Neural cell (in vitro differentiated cells): ENCODE results near the gene HSBP1L1. TPM values are rescaled to one million over a fixed set of nuclear protein-coding genes. Genes with fewer than 3 reads are reported as not detected.

Source experiments
- H2AFZ ChIP-seq: fragments of 200-600, 300-800 bp; sonication (generic), shearing (Covaris generic); 2 replicates; pipeline ENCODE4 v1.6.0; 2014; ENCODE audit warnings: low read depth, mild to moderate bottlenecking, antibody characterized with exemption, low read length, moderate library complexity
- H3F3A ChIP-seq: fragments of 200-600 bp; shearing (Covaris generic); 2 replicates; pipeline ENCODE4 v1.6.1; 2016; ENCODE audit warnings: mild to moderate bottlenecking, moderate library complexity, mixed read lengths, antibody characterized with exemption, low read length; ENCODE audit not compliant: insufficient read depth, poor library complexity, severe bottlenecking
- H3K27ac ChIP-seq: fragments of 200-600, 300-800 bp; sonication (generic), shearing (Covaris generic); 2 replicates; pipeline ENCODE4 v1.5.1; 2014; ENCODE audit warnings: mild to moderate bottlenecking, low read length, moderate library complexity
- H3K27me3 ChIP-seq: fragments of 300-800, 200-600 bp; sonication (generic), shearing (Covaris generic); 2 replicates; pipeline ENCODE4 v1.6.0; 2014; ENCODE audit warnings: mild to moderate bottlenecking, low read depth, low read length, moderate library complexity; ENCODE audit not compliant: insufficient read depth
- H3K36me3 ChIP-seq: fragments of 300-800, 200-600 bp; sonication (generic), shearing (Covaris generic); 2 replicates; pipeline ENCODE4 v1.5.1; 2014; ENCODE audit warnings: mild to moderate bottlenecking, antibody characterized with exemption, low read length, moderate library complexity; ENCODE audit not compliant: insufficient read depth
- H3K4me2 ChIP-seq: fragments of 300-800, 200-600 bp; sonication (generic), shearing (Covaris generic); 2 replicates; pipeline ENCODE4 v1.6.0; 2014; ENCODE audit warnings: mild to moderate bottlenecking, low read length
- H3K4me3 ChIP-seq: fragments of 300-800, 200-600 bp; sonication (generic), shearing (Covaris generic); 2 replicates; pipeline ENCODE4 v1.5.1; 2014; ENCODE audit warnings: mild to moderate bottlenecking, low read length, moderate library complexity
- H3K79me2 ChIP-seq: fragments of 200-600 bp; shearing (Covaris generic); replicated peaks from 2 replicates; pipeline ENCODE4 v1.6.0; 2014; ENCODE audit warnings: mild to moderate bottlenecking, low read length, moderate library complexity; ENCODE audit not compliant: insufficient read depth
- H3K9ac ChIP-seq: fragments of 300-800, 200-600 bp; sonication (generic), shearing (Covaris generic); 2 replicates; pipeline ENCODE4 v1.6.1; 2016; ENCODE audit warnings: mild to moderate bottlenecking, low read length, mixed read lengths
- H3K9me2 ChIP-seq: fragments of 200-600 bp; shearing (Covaris generic); 2 replicates; pipeline ENCODE4 v1.6.1; 2016; ENCODE audit warnings: mild to moderate bottlenecking, low read length, mixed read lengths; ENCODE audit not compliant: insufficient read depth
- H3K9me3 ChIP-seq: fragments of 200-600, 300-800 bp; sonication (generic), shearing (Covaris generic); 2 replicates; pipeline ENCODE4 v1.6.1; 2016; ENCODE audit warnings: mild to moderate bottlenecking, mixed run types, low read length, moderate library complexity, mixed read lengths
- H4K20me1 ChIP-seq: fragments of 200-600 bp; shearing (Covaris generic); 2 replicates; pipeline ENCODE4 v1.6.1; 2016; ENCODE audit warnings: mild to moderate bottlenecking, mixed run types; ENCODE audit not compliant: insufficient read depth
- EP300 ChIP-seq: fragments of 450-650 bp; conservative IDR thresholded peaks from 2 replicates; pipeline ENCODE4 v1.6.1; 2014; ENCODE audit warnings: antibody characterized with exemption, mild to moderate bottlenecking, moderate library complexity; ENCODE audit not compliant: poor library complexity, severe bottlenecking
- EZH2 ChIP-seq: fragments of 200-600, 300-800 bp; shearing (Covaris generic), sonication (generic); IDR thresholded peaks from 2 replicates; pipeline ENCODE4 v1.6.1; 2014; ENCODE audit warnings: antibody characterized with exemption, low read length, borderline replicate concordance, mild to moderate bottlenecking; ENCODE audit not compliant: insufficient read depth, poor library complexity, severe bottlenecking
- MXI1 ChIP-seq: fragments of 450-650 bp; conservative IDR thresholded peaks from 2 replicates; pipeline ENCODE4 v1.6.1; 2014; ENCODE audit warnings: antibody characterized with exemption, mild to moderate bottlenecking; ENCODE audit not compliant: poor library complexity, severe bottlenecking
- POLR2AphosphoS5 ChIP-seq: IDR thresholded peaks from 2 replicates; pipeline ENCODE4 v1.6.1; 2012
- RAD21 ChIP-seq: fragments of 450-650 bp; conservative IDR thresholded peaks from 2 replicates; pipeline ENCODE4 v1.6.1; 2014; ENCODE audit warnings: antibody characterized with exemption, mild to moderate bottlenecking, moderate library complexity
- SMC3 ChIP-seq: fragments of 450-650 bp; conservative IDR thresholded peaks from 2 replicates; pipeline ENCODE4 v1.6.1; 2014; ENCODE audit warnings: antibody characterized with exemption, mild to moderate bottlenecking, moderate library complexity; ENCODE audit not compliant: poor library complexity
- TAF1 ChIP-seq: IDR thresholded peaks from 2 replicates; pipeline ENCODE4 v1.6.1; 2012; ENCODE audit warnings: low read depth
- polyA plus RNA-seq: library from polyadenylated mRNA; depleted of rRNA; stranded (reverse); fragments of >200 nt; gene quantifications from 2 replicates; pipeline ENCODE4 v1.2.3, GENCODE V29; 2014
- TF ChIP-seq, protein P1 (sequence below): IDR thresholded peaks from 2 replicates; pipeline ENCODE4 v1.6.1; 2012; ENCODE audit warnings: borderline replicate concordance
- TF ChIP-seq, protein P2 (sequence below): fragments of 450-650 bp; IDR thresholded peaks from 2 replicates; pipeline ENCODE4 v1.5.1; 2014; ENCODE audit warnings: antibody characterized with exemption, mild to moderate bottlenecking, moderate library complexity; ENCODE audit not compliant: poor library complexity, severe bottlenecking

HSBP1L1 gene
- polyA plus RNA-seq, 1 donor from 2014 or later = 0.84 TPM

DNA sequence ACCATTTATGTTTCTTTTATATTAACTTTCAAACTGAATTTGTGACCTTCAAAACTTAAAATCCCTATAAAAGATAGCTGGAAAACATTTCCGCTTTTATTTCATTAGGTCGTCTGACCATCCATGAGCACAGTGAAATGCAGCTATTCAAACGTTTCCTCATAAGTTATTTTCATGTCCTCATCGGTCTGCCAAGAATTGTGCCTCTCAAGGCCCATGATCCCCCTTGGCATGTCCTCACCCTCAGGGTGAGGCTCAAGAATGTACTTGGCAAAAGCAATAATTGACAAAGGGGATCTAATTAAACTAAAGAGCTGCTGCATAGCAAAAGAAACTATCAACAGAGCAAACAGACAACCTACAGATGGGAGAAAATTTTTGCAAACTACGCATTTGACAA, 25.3 kb upstream of the HSBP1L1 start:
- H3K79me2 ChIP-seq = peaks cover 12% of the 10 kb centered on the region

DNA sequence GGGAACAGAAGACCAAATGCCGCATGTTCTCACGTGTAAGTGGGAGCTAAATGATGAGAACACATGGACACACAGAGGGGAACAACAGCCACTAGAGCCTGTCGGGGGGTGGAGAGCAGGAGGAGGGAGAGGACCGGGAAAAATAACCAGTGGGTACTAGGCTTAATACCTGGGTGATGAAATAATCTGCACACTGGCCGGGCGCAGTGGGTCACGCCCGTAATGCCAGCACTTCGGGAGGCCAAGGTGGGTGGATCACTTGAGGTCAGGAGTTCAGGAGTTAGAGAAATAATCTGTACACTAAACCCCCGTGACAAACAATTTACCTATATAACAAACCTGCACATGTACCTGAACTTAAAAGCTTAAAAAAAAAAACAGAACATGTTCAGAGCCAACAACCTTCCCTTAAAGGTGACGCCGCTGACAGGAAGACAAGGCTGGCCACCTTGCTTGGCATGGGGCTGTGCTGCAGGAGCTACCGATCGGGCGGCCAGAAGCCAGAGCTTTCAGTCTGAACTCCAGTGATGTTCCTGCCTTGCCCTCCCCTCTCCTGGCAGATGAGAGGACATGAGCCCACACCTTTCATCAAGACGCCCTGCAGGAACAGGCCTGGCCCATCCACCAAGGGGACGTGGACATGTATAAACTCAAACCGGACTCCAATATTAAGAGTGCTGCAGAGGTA, 24.2 kb upstream of the HSBP1L1 start:
- no peaks in the 10 kb centered on the region for H3K9me2 ChIP-seq
- no peaks in the 10 kb centered on the region for H3K27me3 ChIP-seq
- H3K79me2 ChIP-seq = peaks cover 15% of the 10 kb centered on the region
- no peak overlapping the region for H3K4me2 ChIP-seq
- H4K20me1 ChIP-seq = no peaks in the 10 kb centered on the region
- no peak overlapping the region for H3K9ac ChIP-seq
- no peak for TF ChIP-seq RAD21
- no peak for TF ChIP-seq TAF1
- TF ChIP-seq, protein P1, sequence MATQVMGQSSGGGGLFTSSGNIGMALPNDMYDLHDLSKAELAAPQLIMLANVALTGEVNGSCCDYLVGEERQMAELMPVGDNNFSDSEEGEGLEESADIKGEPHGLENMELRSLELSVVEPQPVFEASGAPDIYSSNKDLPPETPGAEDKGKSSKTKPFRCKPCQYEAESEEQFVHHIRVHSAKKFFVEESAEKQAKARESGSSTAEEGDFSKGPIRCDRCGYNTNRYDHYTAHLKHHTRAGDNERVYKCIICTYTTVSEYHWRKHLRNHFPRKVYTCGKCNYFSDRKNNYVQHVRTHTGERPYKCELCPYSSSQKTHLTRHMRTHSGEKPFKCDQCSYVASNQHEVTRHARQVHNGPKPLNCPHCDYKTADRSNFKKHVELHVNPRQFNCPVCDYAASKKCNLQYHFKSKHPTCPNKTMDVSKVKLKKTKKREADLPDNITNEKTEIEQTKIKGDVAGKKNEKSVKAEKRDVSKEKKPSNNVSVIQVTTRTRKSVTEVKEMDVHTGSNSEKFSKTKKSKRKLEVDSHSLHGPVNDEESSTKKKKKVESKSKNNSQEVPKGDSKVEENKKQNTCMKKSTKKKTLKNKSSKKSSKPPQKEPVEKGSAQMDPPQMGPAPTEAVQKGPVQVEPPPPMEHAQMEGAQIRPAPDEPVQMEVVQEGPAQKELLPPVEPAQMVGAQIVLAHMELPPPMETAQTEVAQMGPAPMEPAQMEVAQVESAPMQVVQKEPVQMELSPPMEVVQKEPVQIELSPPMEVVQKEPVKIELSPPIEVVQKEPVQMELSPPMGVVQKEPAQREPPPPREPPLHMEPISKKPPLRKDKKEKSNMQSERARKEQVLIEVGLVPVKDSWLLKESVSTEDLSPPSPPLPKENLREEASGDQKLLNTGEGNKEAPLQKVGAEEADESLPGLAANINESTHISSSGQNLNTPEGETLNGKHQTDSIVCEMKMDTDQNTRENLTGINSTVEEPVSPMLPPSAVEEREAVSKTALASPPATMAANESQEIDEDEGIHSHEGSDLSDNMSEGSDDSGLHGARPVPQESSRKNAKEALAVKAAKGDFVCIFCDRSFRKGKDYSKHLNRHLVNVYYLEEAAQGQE = no peak
- no peak for TF ChIP-seq POLR2AphosphoS5
- TF ChIP-seq EZH2 = no peak
- TF ChIP-seq SMC3 = no peak
- TF ChIP-seq EP300 = no peak
- TF ChIP-seq MXI1 = no peak
- TF ChIP-seq, protein P2, sequence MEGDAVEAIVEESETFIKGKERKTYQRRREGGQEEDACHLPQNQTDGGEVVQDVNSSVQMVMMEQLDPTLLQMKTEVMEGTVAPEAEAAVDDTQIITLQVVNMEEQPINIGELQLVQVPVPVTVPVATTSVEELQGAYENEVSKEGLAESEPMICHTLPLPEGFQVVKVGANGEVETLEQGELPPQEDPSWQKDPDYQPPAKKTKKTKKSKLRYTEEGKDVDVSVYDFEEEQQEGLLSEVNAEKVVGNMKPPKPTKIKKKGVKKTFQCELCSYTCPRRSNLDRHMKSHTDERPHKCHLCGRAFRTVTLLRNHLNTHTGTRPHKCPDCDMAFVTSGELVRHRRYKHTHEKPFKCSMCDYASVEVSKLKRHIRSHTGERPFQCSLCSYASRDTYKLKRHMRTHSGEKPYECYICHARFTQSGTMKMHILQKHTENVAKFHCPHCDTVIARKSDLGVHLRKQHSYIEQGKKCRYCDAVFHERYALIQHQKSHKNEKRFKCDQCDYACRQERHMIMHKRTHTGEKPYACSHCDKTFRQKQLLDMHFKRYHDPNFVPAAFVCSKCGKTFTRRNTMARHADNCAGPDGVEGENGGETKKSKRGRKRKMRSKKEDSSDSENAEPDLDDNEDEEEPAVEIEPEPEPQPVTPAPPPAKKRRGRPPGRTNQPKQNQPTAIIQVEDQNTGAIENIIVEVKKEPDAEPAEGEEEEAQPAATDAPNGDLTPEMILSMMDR = no peak
- H3K27ac ChIP-seq = no peak overlapping the region
- H3F3A ChIP-seq = no peaks in the 10 kb centered on the region
- no peak overlapping the region for H2AFZ ChIP-seq
- peaks cover 22% of the 10 kb centered on the region for H3K36me3 ChIP-seq
- no peak overlapping the region for H3K4me3 ChIP-seq
- H3K9me3 ChIP-seq = peaks cover 17% of the 10 kb centered on the region

More for the DNA sequence above, 25.3 kb upstream of the HSBP1L1 start:
- no peak overlapping the region for H3K9ac ChIP-seq
- H3K36me3 ChIP-seq = peaks cover 28% of the 10 kb centered on the region
- H3K9me2 ChIP-seq = no peaks in the 10 kb centered on the region
- no peak for TF ChIP-seq TAF1
- TF ChIP-seq, protein P2 = no peak
- no peak for TF ChIP-seq RAD21
- TF ChIP-seq EZH2 = no peak
- no peak for TF ChIP-seq SMC3
- no peak for TF ChIP-seq POLR2AphosphoS5
- TF ChIP-seq MXI1 = no peak
- TF ChIP-seq, protein P1 = no peak
- no peak for TF ChIP-seq EP300
- H4K20me1 ChIP-seq = no peaks in the 10 kb centered on the region
- H3K4me2 ChIP-seq = no peak overlapping the region
- no peak overlapping the region for H2AFZ ChIP-seq
- no peaks in the 10 kb centered on the region for H3F3A ChIP-seq
- no peak overlapping the region for H3K27ac ChIP-seq
- peaks cover 21% of the 10 kb centered on the region for H3K9me3 ChIP-seq
- no peaks in the 10 kb centered on the region for H3K27me3 ChIP-seq
- no peak overlapping the region for H3K4me3 ChIP-seq
